ENCODE data around the gene ASPG.

ASPG gene

GRCh38 chr14:104076743-104077142 is 8.8 kb upstream of the ASPG start:
- no peak for DNase-seq

GRCh38 chr14:104078031-104078455 is 7.5 kb upstream of the ASPG start:
- DNase-seq = peak; percentile 82

GRCh38 chr14:104080376-104081260 is 4.9 kb upstream of the ASPG start:
- no peak for DNase-seq

- peak; percentile 20 for DNase-seq
Measured at GRCh38 chr14:104081261-104081835, 4.2 kb upstream of the ASPG start.

- DNase-seq = no peak
Measured at GRCh38 chr14:104081951-104082464, 3.5 kb upstream of the ASPG start.

- no peak for DNase-seq
Measured at GRCh38 chr14:104082807-104083206, 2.7 kb upstream of the ASPG start.

- no peak for DNase-seq
Measured at GRCh38 chr14:104084251-104085002, 1.1 kb upstream of the ASPG start.

GRCh38 chr14:104085889-104086201 is 345 bp downstream of the ASPG start:
- no peak for DNase-seq

- DNase-seq = no peak
Measured at GRCh38 chr14:104086210-104086660, 735 bp downstream of the ASPG start.

GRCh38 chr14:104086661-104087461 is 1.4 kb downstream of the ASPG start:
- no peak for DNase-seq

GRCh38 chr14:104087505-104087904 is 2.0 kb downstream of the ASPG start:
- DNase-seq = no peak

GRCh38 chr14:104087981-104088850 is 2.7 kb downstream of the ASPG start:
- DNase-seq = no peak

GRCh38 chr14:104090071-104090748 is 4.7 kb downstream of the ASPG start:
- DNase-seq = no peak

GRCh38 chr14:104091061-104091926 is 5.8 kb downstream of the ASPG start:
- no peak for DNase-seq

- no peak for DNase-seq
Measured at GRCh38 chr14:104091927-104092771, 6.6 kb downstream of the ASPG start.

GRCh38 chr14:104092931-104093365 is 7.4 kb downstream of the ASPG start:
- no peak for DNase-seq

- no peak for DNase-seq
Measured at GRCh38 chr14:104093366-104094055, 8.0 kb downstream of the ASPG start.

- DNase-seq = no peak
Measured at GRCh38 chr14:104094056-104094708, 8.7 kb downstream of the ASPG start.
